ENCODE data around the gene POU2AF1.
"Not testable (repeated sequence)": the region's sequence is repeated elsewhere in the genome, so short reads cannot be mapped to it uniquely, and the experiment has no call there.

POU2AF1 gene

GRCh38 chr11:111342329-111342728 lies 36.7 kb downstream of the POU2AF1 start:
- no peak for DNase-seq

- no peak for DNase-seq
Measured at GRCh38 chr11:111339758-111340388, 39.2 kb downstream of the POU2AF1 start.

- peak; percentile 4 for DNase-seq
Measured at GRCh38 chr11:111336582-111337256, 42.4 kb downstream of the POU2AF1 start.

GRCh38 chr11:111336062-111336461 lies 43.0 kb downstream of the POU2AF1 start:
- DNase-seq = no peak

DNA sequence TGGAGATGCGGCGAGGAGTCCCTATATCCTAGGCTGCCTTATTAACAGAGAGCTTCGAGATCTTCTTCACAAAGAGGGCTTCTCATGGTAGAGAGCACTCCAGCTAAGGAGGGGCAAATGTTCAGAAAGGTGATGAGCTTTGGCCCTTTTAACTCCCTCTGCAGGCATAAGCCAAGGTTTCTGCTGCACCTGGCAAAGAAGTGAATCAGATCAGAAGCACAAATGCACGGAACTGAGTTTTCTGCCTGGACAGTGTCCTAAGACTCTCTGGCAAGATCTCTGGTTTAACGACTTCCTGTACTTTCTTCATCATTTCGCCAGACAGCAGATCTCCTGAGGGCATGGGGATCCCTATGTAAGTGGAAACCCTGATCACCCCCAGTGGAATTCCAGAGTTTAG lies 43.5 kb downstream of the POU2AF1 start:
- no peak for DNase-seq

DNA sequence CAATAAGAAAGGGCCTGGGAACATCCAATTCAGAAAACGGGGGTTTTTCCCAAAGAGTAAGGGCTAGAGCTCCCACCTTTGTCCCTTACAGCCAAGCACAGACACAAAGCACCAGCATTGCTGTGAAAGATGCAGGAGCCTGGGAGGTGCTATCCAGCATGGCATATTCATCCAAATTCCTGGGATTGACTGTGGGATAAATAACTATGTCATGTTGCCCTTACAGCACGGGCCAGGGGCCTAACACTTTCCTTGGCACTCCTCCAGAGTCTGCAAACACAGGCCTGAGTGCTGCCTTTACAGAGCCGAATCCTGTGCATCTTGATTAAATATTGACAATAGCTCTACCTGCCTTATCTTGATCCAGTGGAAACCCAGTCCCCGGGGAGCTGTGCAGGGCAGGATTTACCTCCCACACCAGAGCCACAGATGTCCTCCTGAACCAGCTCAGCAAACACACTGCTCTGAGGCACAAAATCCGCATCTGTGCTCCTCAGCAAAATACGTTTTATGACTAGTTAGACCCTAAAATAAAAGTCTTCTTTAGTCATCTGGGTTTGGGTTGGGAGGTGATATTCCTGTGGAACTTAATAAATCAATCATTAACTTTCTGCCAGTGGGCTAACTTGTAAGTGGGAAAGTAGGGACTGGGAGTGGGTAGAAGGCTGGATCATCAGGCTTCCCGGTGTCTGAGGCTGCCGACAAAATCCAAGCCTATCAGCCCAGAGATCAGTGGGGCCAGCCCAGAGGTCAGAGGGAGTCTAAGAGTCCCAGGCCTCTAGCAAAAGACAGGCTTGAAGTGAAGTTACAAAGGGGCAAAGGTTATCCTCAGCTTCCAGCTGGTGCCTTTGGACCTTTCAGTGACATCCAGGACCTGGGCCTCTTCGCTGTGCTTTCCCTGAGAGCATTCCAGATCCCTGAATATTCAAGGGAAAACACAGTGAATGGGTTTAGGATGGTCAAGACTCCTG lies 44.3 kb downstream of the POU2AF1 start:
- DNase-seq = no peak

DNA sequence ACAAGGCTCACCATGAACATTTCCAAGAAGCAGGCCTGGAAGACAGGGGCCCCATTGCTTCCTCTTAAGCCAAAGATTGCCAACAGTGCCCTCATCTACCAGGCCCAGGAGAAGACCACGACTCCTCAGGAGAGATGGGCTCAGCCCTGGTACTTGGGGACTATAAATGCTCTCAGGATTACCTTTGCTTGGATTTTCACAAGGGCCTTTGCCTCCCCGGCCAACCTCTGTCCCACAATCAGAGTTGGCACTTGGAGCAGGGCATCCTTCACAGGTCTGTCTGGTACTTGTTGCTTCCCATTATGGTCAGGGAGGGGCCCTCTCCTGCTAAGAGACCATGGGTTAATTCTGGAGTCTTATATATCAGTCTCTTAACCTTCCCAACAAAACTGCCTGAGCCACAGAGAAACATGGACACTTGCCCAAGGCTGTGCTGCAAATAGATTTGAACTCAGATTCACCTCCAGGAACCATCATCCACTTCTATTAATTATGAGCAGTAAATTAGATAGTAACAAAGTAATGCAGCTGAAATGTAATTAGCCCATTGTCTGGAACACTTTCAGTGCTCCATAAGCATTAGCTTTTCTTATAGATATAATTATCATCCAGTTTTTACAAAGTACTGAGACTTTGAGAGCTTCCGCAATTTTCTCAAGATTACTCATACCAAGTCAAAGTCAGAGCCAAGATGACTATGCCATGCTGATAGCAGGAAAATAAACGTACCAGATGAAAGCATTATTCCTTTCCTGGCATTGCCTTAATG lies 47.2 kb downstream of the POU2AF1 start:
- DNase-seq = no peak

GRCh38 chr11:111330234-111330893 lies 48.7 kb downstream of the POU2AF1 start:
- no peak for DNase-seq

GRCh38 chr11:111329306-111330204 lies 49.5 kb downstream of the POU2AF1 start:
- no peak for DNase-seq

- DNase-seq = no peak
Measured at GRCh38 chr11:111327908-111328624, 51.0 kb downstream of the POU2AF1 start.

DNA sequence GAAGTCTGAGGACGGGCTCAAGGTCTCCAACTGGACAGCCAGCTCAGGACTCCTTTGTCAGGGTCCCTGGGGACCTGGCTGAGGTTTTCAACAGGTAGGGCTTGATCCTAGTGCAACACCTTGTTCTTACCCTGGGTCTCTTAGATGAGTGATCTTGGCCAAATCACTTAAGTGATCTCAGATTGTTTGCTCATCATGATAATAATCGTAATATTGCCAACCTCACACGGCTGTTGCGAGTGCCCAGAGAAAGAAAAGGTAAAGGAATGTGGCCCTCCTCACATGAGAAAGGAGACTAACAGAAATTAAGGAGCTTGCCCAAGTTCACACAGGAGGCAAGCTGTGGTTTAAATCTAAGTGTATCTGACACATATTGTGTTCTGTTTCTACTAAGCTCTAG lies 52.3 kb downstream of the POU2AF1 start:
- no peak for DNase-seq

- no peak for DNase-seq
Measured at GRCh38 chr11:111325259-111325658, 53.8 kb downstream of the POU2AF1 start.

DNA sequence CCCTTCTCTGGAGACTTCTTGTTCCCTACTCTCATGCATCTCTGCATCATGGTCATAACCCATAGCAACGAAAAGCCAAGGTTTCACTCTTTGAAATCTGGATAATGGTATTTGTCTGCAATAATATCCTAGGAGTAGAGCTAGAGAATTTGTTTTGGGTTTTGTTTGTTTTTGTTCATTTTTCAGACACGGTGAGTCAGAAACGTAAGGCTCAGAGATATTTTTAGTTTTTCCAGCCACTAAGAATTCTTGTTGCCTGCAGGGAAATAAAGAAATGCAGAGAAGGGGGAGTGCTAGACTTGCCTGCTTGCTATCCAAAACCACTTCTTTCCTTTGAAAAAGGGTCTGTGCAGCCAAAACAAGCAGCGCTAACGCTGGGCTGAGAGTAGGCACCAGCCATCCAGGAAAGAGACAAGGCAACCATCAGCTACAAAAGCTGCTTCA lies 54.8 kb downstream of the POU2AF1 start:
- DNase-seq = peak; percentile 3

DNA sequence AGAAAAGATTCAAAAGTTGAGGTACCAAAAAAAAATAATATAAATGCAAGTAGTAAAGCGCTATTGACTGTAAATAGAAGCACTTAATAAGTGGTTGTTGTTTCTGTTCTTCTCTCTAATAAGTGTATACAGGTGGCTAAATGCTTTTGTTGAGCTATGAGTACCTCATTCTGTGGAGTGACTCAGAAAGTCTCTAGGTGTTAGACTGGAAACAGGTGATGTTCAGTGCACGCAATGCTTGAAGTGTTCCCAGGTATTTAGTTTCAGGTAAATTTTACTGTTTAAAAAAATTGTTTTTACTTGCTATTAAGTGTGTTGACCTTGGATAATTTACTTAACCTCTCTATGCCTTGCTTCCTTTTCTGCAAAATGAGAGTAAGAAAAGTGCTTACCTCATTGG lies 56.5 kb downstream of the POU2AF1 start:
- DNase-seq = no peak

- DNase-seq = no peak
Measured at GRCh38 chr11:111320728-111321568, 58.1 kb downstream of the POU2AF1 start.

GRCh38 chr11:111320199-111320598 lies 58.9 kb downstream of the POU2AF1 start:
- DNase-seq = not testable (repeated sequence)

- no peak for DNase-seq
Measured at GRCh38 chr11:111319296-111319695, 59.8 kb downstream of the POU2AF1 start.

GRCh38 chr11:111312076-111312475 lies 67.0 kb downstream of the POU2AF1 start:
- no peak for DNase-seq

GRCh38 chr11:111310723-111311122 lies 68.4 kb downstream of the POU2AF1 start:
- no peak for DNase-seq

All from HCEC 1CT (cell line).